ENCODE measurements around the gene FDPS. TPM values are rescaled to one million over a fixed set of nuclear protein-coding genes. Genes with fewer than 3 reads are reported as not detected.
A peak's percentile ranks its signal among the peaks of the same experiment; 100 is the strongest.

Gene FDPS
- total RNA-seq (2014; rRNA removed; shearing (Covaris generic); ENCODE audit: low replicate concordance), result 298 and 377 TPM in 2 replicates

DNA sequence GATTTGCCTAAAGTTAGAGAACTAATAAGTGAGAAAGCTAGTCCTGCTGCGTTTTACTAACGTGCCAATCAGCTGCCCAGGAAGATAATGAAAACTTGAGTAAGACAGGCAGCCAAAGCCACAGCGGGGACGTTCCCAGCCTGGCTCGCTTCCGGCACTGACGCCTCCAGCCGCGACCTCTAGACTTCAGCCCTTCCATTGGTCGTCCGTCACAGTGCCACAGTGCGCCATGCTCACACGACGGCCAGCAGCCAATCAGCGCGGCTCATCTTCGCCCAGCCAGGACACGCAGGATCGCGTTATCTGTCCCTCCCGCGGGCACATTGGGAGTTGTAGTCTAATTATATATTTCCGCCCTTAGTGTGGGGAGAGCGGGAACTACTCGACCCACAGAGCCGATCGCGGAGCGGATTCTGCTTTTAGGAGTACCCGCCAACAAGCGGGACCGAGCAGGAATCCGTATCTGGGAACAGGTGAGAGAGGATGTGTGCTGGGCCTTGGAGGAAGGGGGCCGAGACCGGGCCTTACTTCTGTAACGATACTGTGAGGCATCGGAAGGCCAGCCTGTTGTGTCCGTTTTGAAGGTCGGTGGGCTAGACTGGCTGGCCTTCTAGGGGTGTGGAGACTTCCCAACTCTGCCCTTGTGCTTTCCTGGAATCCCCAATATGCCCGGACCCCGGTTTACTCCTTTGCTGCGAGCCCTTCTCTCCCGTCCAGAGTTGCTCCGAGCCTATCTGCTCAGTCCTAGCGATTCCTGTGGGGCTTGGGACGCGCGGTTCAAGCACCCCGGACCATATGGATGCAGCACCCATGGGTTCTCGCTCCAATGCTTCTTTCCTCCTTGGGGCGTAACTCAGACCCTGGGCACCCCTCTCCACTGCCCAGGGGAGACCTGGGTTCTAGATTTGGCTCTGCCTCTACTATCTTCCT, at the start of gene FDPS:
TSS of gene FDPS (plus strand) at position 374 of the 930 bp plus-strand sequence. CDS start 924 bp downstream, outside the sequence.
- Histone ChIP-seq H3K9ac (ENCODE audit: low read length) (peak within 1 kb of the TSS; percentile 85), H3K4me3 (ENCODE audit: low read length) (peak within 1 kb of the TSS; percentile 72), H3K4me2 (ENCODE audit: low read depth, low read length, poor library complexity, severe bottlenecking) (peak within 1 kb of the TSS; percentile 69), H3K27ac (ENCODE audit: low read length) (peak within 1 kb of the TSS; percentile 92), H4K20me1 (ENCODE audit: insufficient read depth, low read depth, low read length) (no peaks in the 10 kb centered on the region), H2AFZ (ENCODE audit: low read length) (no peak within 1 kb of the TSS), H3K79me2 (ENCODE audit: low read length) (peaks cover 43% of the 10 kb centered on the region), H3K9me3 (ENCODE audit: low read length) (no peaks in the 10 kb centered on the region), H3K4me1 (ENCODE audit: low read length) (peaks cover 28% of the 10 kb centered on the region), H3K27me3 (ENCODE audit: low read length) (no peaks in the 10 kb centered on the region), H3K9me2 (replicated peaks; ENCODE audit: insufficient read depth, low read length) (no peaks in the 10 kb centered on the region), H3K36me3 (ENCODE audit: insufficient read depth, low read length) (peaks cover 23% of the 10 kb centered on the region)
- DNase-seq, result peak; percentile 99

DNA sequence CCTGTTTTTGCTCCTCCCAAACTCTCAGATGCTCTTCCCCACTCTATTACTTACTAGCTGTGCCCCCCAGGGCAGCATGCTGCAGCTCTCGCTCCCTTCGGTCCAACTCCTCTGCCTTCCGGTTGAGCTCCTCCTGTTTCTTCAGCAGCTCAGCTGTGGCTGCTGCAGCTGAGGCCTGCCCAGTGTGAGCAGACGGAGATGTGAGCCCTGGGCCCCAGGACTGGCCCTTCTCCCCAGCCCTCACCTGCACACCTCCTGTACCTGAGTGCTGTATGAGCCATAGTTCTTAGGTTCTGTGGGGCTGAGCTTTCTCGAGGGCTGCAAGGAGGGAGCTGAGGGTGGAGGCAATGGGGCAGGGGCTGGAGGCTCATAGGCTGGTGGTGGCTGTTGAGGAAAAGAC, 48.4 kb upstream of the FDPS start:
- H4K20me1 ChIP-seq (ENCODE audit: insufficient read depth, low read depth, low read length), result no peaks in the 10 kb centered on the region
- no peak for DNase-seq
- H3K9me3 ChIP-seq (ENCODE audit: low read length), result no peaks in the 10 kb centered on the region
- H3K9me2 ChIP-seq (replicated peaks; ENCODE audit: insufficient read depth, low read length), result no peaks in the 10 kb centered on the region
- peaks cover 18% of the 10 kb centered on the region for H3K79me2 ChIP-seq (ENCODE audit: low read length)
- H3K4me2 ChIP-seq (ENCODE audit: low read depth, low read length, poor library complexity, severe bottlenecking), result no peak overlapping the region
- no peaks in the 10 kb centered on the region for H3K27me3 ChIP-seq (ENCODE audit: low read length)
- H3K4me3 ChIP-seq (ENCODE audit: low read length), result no peak overlapping the region
- H3K4me1 ChIP-seq (ENCODE audit: low read length), result peaks cover 26% of the 10 kb centered on the region
- H3K27ac ChIP-seq (ENCODE audit: low read length), result no peak overlapping the region
- H2AFZ ChIP-seq (ENCODE audit: low read length), result no peak overlapping the region
- H3K9ac ChIP-seq (ENCODE audit: low read length), result no peak overlapping the region; the same call in 1 of the 2 replicates
- H3K36me3 ChIP-seq (ENCODE audit: insufficient read depth, low read length), result peaks cover 21% of the 10 kb centered on the region; the same call in 1 of the 2 replicates

DNA sequence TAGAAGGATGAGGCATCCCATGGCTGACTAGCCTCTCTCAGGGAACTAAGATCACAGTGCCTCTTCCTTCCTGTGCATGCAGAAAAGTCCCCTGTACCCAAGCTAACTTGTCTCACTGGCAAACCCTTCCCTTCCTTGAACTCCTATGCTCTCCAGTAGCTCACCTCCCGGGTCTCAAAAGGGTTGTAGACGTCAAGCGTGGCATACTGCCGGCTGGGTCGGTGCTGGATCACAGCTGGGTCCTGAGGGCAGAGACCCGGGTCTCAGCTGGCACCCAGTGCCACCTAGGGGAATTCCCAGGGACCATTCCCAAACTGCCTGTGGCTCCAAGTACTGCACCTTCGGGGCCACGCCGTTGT, 47.2 kb upstream of the FDPS start:
- Histone ChIP-seq H4K20me1 (ENCODE audit: insufficient read depth, low read depth, low read length) (no peaks in the 10 kb centered on the region), H3K79me2 (ENCODE audit: low read length) (peaks cover 18% of the 10 kb centered on the region), H3K27ac (ENCODE audit: low read length) (peak overlapping the region; percentile 64), H3K4me1 (ENCODE audit: low read length) (peaks cover 21% of the 10 kb centered on the region), H3K9me3 (ENCODE audit: low read length) (no peaks in the 10 kb centered on the region), H3K9me2 (replicated peaks; ENCODE audit: insufficient read depth, low read length) (no peaks in the 10 kb centered on the region), H3K4me2 (ENCODE audit: low read depth, low read length, poor library complexity, severe bottlenecking) (peak overlapping the region; percentile 99), H3K9ac (ENCODE audit: low read length) (peak overlapping the region; percentile 96), H3K27me3 (ENCODE audit: low read length) (no peaks in the 10 kb centered on the region), H2AFZ (ENCODE audit: low read length) (peak overlapping the region; percentile 62; the same call in 1 of the 2 replicates), H3K36me3 (ENCODE audit: insufficient read depth, low read length) (peaks cover 27% of the 10 kb centered on the region; the same call in 1 of the 2 replicates), H3K4me3 (ENCODE audit: low read length) (peak overlapping the region; percentile 96)
- peak; percentile 73 for DNase-seq

DNA sequence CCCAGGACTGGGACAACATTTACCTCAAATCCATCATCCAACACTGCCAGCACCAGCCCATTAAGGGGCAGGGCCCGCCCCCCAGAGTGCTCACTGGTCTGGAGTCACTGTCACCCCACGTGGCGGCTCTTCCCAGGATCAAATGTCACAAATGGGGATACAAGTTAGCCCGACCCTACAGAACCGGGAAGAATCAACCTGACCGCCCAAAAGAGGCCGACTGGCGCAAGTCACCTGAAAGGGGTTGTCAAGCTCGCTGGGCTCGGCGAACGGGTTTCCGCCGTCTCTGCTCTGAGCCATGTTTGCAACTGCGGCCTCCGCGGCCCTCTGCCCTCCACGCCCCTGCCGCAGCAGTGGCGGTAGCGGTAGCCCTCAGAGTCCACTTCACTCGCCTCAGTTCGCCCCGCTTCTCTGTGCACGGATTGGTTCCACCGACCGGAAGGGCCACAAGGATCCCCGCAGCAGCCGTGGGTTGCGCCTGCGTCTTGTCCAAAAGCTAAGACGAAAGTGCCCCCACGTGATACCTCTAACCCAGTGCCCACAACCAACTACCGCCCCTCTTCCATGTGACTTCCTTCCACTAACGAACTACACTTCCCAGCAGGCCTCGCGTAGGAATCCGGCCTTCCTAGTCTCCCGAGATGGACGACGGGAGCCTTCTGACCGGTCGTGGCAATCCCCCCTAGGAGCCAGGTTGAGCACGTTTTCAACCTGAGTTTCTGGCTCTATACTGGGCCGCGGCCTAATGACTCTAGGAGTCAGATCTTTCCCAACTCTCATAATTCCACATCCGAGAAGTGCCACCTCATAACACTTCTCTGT, 46.6 kb upstream of the FDPS start, which contains the start of gene SCAMP3:
TSS of gene SCAMP3 (minus strand) at position 509 of the 822 bp plus-strand sequence. CDS start at position 300, 209 bp downstream.
- H2AFZ ChIP-seq (ENCODE audit: low read length), result peak within 1 kb of the TSS; percentile 62; the same call in 1 of the 2 replicates
- H3K4me1 ChIP-seq (ENCODE audit: low read length), result peaks cover 21% of the 10 kb centered on the region
- peaks cover 32% of the 10 kb centered on the region; the same call in 1 of the 2 replicates for H3K36me3 ChIP-seq (ENCODE audit: insufficient read depth, low read length)
- H3K9me3 ChIP-seq (ENCODE audit: low read length), result no peaks in the 10 kb centered on the region
- H3K79me2 ChIP-seq (ENCODE audit: low read length), result peaks cover 18% of the 10 kb centered on the region
- H3K27ac ChIP-seq (ENCODE audit: low read length), result peak within 1 kb of the TSS; percentile 64
- H3K9me2 ChIP-seq (replicated peaks; ENCODE audit: insufficient read depth, low read length), result no peaks in the 10 kb centered on the region
- DNase-seq, result peak; percentile 98
- H3K4me2 ChIP-seq (ENCODE audit: low read depth, low read length, poor library complexity, severe bottlenecking), result peak within 1 kb of the TSS; percentile 99
- peak within 1 kb of the TSS; percentile 96 for H3K4me3 ChIP-seq (ENCODE audit: low read length)
- H3K9ac ChIP-seq (ENCODE audit: low read length), result peak within 1 kb of the TSS; percentile 96
- no peaks in the 10 kb centered on the region for H4K20me1 ChIP-seq (ENCODE audit: insufficient read depth, low read depth, low read length)
- H3K27me3 ChIP-seq (ENCODE audit: low read length), result no peaks in the 10 kb centered on the region

DNA sequence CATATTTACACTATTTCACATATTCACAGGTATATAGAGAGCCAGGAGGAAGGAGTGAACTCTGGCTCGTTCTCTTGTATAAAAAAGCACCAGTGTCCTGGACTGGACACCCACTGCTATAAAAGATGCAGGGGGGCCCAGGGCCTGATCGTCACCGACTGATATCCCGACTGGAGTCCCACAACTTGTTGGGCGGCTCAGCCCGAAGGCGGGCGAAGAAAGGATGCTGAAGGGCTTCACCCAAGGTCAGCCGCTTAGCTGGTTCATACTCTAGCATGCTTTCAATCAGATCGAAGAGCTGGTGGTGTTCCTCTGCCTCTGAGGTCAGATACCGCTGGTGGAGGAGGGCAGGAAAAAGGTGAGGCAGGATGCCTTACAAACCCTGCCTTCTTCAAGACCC, 45.6 kb upstream of the FDPS start:
- no peak overlapping the region for H2AFZ ChIP-seq (ENCODE audit: low read length)
- peaks cover 18% of the 10 kb centered on the region for H3K79me2 ChIP-seq (ENCODE audit: low read length)
- peak overlapping the region; percentile 99 for H3K4me2 ChIP-seq (ENCODE audit: low read depth, low read length, poor library complexity, severe bottlenecking)
- no peak overlapping the region for H3K9ac ChIP-seq (ENCODE audit: low read length)
- H3K4me1 ChIP-seq (ENCODE audit: low read length), result peaks cover 21% of the 10 kb centered on the region
- no peaks in the 10 kb centered on the region for H4K20me1 ChIP-seq (ENCODE audit: insufficient read depth, low read depth, low read length)
- no peak overlapping the region for H3K27ac ChIP-seq (ENCODE audit: low read length)
- H3K27me3 ChIP-seq (ENCODE audit: low read length), result no peaks in the 10 kb centered on the region
- no peaks in the 10 kb centered on the region for H3K9me2 ChIP-seq (replicated peaks; ENCODE audit: insufficient read depth, low read length)
- no peak for DNase-seq
- no peaks in the 10 kb centered on the region for H3K9me3 ChIP-seq (ENCODE audit: low read length)
- peaks cover 36% of the 10 kb centered on the region for H3K36me3 ChIP-seq (ENCODE audit: insufficient read depth, low read length)
- H3K4me3 ChIP-seq (ENCODE audit: low read length), result no peak overlapping the region

DNA sequence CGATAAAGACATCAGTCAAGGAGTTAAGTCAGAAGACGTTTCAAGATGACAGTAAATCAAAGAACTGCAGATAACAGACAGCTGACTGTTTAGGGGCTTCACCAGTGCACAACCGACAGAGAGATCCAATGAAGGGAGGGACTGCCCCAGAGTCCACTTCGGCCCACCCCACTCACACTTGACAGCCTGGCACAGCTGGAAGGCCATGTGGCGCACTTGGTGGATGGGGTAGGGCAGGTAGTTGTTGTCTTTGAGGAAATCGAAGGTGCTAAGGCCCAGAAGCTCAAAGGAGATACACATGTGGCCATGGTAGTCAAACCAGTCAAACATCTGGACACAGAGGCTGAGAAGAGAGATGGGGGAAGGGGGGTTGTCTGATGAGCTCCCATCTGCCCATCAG, 42.1 kb upstream of the FDPS start:
- DNase-seq, result no peak
- H3K9ac ChIP-seq (ENCODE audit: low read length), result no peak overlapping the region
- H4K20me1 ChIP-seq (ENCODE audit: insufficient read depth, low read depth, low read length), result 0 out of 2 replicates have a peak, but pooled peaks cover 4% of the 10 kb centered on the region
- H3K9me2 ChIP-seq (replicated peaks; ENCODE audit: insufficient read depth, low read length), result no peaks in the 10 kb centered on the region
- H3K4me2 ChIP-seq (ENCODE audit: low read depth, low read length, poor library complexity, severe bottlenecking), result no peak overlapping the region
- no peak overlapping the region for H3K4me3 ChIP-seq (ENCODE audit: low read length)
- peaks cover 14% of the 10 kb centered on the region for H3K79me2 ChIP-seq (ENCODE audit: low read length)
- H3K27me3 ChIP-seq (ENCODE audit: low read length), result no peaks in the 10 kb centered on the region
- H3K36me3 ChIP-seq (ENCODE audit: insufficient read depth, low read length), result peaks cover 59% of the 10 kb centered on the region
- no peak overlapping the region for H2AFZ ChIP-seq (ENCODE audit: low read length)
- H3K9me3 ChIP-seq (ENCODE audit: low read length), result no peaks in the 10 kb centered on the region
- H3K27ac ChIP-seq (ENCODE audit: low read length), result no peak overlapping the region
- peaks cover 9% of the 10 kb centered on the region for H3K4me1 ChIP-seq (ENCODE audit: low read length)

DNA sequence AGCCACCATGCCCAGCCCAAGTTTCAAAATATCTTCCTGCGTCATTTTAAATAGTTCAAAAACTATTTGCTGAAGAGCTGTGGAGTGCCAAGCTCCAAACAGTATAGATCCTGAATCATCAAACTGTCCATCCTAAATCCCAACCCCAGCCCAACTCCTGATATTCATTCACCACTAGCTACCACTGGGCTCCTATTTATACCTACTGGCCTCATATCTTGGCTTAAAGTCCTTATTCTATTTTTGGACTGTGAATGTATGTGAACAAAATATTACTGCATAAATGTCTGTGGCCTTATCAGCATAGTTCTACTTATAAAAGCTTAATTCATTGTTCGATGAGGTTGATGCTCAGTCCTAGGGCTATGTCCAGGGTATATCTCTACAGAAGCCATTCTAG, 41.3 kb upstream of the FDPS start:
- Histone ChIP-seq H3K36me3 (ENCODE audit: insufficient read depth, low read length) (peaks cover 61% of the 10 kb centered on the region), H3K4me2 (ENCODE audit: low read depth, low read length, poor library complexity, severe bottlenecking) (no peak overlapping the region), H3K27ac (ENCODE audit: low read length) (no peak overlapping the region)

More for the DNA sequence above, 41.3 kb upstream of the FDPS start:
- Histone ChIP-seq H3K79me2 (ENCODE audit: low read length) (peaks cover 18% of the 10 kb centered on the region), H3K9me3 (ENCODE audit: low read length) (no peaks in the 10 kb centered on the region), H2AFZ (ENCODE audit: low read length) (no peak overlapping the region), H3K9ac (ENCODE audit: low read length) (no peak overlapping the region), H3K27me3 (ENCODE audit: low read length) (no peaks in the 10 kb centered on the region), H4K20me1 (ENCODE audit: insufficient read depth, low read depth, low read length) (peaks cover 6% of the 10 kb centered on the region; the same call in 1 of the 2 replicates), H3K4me3 (ENCODE audit: low read length) (no peak overlapping the region), H3K4me1 (ENCODE audit: low read length) (peaks cover 16% of the 10 kb centered on the region), H3K9me2 (replicated peaks; ENCODE audit: insufficient read depth, low read length) (no peaks in the 10 kb centered on the region)
- DNase-seq, result no peak
